GM19035 (cell line): ENCODE measurements around the gene CEP128.

ENCODE experiments used
- ATAC-seq: cut with Tn5 transposase; IDR thresholded peaks from one replicate; pipeline ENCODE4 v1.9.1; 2021; ENCODE audit not compliant: unreplicated experiment

Gene CEP128

DNA sequence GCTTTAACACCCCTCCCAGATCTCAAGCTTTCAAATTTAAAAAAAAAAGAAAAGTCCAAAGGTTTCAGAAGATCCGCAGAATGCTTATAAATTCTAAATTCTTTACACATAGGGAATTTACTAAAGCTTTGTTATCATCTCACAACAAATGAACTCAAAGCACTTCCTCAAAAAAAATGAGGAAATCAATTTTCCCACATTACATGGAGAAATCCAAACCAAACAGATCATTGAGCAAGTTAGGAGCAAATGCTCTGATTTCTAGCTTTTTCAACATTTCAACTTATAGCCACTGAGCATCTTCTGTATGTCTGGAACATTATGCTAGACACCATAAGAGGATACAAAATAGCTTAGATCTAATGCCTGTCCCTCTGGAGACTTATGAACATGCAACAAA lies 161.0 kb downstream of the CEP128 start:
- no peak for ATAC-seq

DNA sequence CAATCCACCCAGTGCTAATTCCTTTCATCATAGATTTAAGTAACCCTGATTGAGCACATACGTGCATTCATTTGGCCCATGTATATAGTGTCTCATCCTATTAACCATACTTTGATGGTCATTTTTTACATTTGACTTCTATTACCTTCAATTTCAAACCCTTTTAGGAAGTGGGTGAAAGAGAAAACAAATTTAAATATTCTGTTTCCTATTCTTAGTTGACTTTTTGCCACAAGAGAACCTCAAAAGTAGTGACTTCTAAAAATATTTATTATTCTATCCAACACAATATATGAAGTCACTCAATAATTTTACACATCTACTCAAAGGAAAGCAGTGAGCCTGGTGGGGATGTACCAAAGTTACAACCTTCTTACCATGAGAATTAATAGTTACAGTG lies 164.9 kb downstream of the CEP128 start:
- no peak for ATAC-seq

DNA sequence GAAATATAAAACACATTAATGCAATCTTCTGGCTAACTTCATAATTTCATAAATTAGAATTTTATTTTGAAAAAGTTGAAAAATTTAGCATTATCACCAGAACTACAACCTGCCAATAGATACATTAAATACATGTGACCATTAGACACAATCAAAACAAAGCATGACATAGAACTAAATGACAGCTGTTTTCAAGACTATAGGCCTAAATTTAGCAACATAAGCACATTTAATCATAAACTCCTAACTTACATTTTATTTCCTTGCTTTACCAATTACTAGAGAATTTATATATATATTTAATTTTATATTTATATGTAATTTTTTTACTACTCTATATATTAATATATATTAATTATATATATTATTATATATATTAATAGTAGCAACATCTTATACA lies 165.4 kb downstream of the CEP128 start:
- ATAC-seq: no peak

DNA sequence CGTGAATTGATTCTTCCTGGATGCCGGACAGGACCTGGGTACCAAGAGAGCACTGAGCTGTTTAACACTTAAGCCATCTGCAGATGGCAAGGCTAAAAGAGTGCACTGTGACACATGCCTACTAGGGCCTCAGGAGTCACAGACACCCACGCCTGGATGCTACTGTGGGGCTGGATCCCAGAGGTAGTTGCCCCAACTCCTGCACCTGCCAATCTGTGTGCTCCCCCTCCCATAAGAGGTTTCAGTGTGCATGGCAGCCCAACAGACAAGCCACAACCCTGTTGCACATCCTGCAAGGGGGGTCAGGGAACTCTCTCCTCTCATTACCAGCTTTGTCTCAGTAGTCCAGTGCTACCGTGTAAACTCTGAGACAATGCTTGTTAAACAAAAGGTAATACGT lies 169.0 kb downstream of the CEP128 start:
- ATAC-seq: no peak

- no peak for ATAC-seq
Measured at GRCh38 chr14:80771201-80771600, 170.3 kb downstream of the CEP128 start.

- ATAC-seq: no peak
Measured at GRCh38 chr14:80770114-80770908, 171.2 kb downstream of the CEP128 start.

DNA sequence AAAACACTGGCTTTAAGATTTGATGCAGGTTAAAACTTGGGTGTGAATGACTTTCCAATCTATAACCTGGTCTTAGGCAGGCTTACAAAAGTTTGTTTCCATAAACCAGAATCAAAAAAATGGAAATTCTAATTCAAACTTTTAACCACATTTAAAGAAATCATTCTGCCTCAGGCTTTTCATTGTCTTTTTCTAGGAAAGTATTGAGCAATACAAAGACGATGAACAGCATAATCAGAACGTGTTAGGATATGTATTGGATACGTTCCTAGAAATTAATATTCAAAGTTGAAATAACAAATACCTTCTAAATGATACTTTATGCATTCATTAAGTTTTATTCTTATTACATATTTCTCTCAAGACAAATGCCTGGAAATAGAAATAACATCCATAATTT lies 172.9 kb downstream of the CEP128 start:
- no peak for ATAC-seq

- no peak for ATAC-seq
Measured at GRCh38 chr14:80764921-80765507, 176.5 kb downstream of the CEP128 start.

- no peak for ATAC-seq
Measured at GRCh38 chr14:80764496-80764895, 177.0 kb downstream of the CEP128 start.

GRCh38 chr14:80762641-80763228 lies 178.8 kb downstream of the CEP128 start:
- ATAC-seq: no peak

- ATAC-seq: no peak
Measured at GRCh38 chr14:80754696-80755095, 186.8 kb downstream of the CEP128 start.

- ATAC-seq: no peak
Measured at GRCh38 chr14:80751285-80751684, 190.3 kb downstream of the CEP128 start.

DNA sequence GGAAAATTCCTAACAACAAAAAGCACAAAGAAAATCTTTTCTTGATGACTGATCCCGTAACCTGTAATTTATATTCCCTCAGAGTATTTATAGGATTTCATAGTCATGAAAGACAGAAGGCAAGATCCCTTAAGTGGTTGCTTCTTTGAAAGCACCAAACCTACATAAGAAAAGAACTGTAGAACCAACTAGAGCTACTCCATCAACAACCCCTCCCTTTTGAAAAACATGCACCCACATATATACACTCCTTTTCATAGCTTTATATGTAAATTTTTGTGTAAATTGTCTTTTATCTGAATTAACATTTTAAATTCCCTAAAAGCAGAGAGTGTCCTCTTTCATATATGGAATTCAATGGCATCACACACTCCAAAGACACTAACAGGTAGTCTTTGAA lies 215.3 kb downstream of the CEP128 start:
- ATAC-seq: no peak

- no peak for ATAC-seq
Measured at GRCh38 chr14:80718940-80719339, 222.6 kb downstream of the CEP128 start.

DNA sequence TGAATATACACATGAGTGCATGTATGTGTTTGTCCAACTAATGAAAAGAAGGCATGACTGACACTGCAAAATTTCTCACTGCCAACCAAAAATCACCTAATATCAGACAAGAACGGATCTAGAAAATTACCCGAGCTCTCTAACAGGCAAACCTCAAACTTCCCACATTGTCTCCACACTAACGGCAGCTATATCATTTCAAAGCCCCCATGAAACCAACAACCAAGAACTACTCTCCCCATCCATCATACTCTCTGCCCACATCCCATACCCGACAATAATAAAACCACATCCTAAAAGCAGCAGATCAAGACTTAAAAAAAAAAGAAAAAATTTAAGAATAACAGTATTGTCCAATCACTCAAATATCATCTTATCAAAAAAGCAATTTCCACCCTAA lies 227.1 kb downstream of the CEP128 start:
- ATAC-seq: no peak

GRCh38 chr14:80713076-80713850 lies 228.3 kb downstream of the CEP128 start:
- no peak for ATAC-seq

DNA sequence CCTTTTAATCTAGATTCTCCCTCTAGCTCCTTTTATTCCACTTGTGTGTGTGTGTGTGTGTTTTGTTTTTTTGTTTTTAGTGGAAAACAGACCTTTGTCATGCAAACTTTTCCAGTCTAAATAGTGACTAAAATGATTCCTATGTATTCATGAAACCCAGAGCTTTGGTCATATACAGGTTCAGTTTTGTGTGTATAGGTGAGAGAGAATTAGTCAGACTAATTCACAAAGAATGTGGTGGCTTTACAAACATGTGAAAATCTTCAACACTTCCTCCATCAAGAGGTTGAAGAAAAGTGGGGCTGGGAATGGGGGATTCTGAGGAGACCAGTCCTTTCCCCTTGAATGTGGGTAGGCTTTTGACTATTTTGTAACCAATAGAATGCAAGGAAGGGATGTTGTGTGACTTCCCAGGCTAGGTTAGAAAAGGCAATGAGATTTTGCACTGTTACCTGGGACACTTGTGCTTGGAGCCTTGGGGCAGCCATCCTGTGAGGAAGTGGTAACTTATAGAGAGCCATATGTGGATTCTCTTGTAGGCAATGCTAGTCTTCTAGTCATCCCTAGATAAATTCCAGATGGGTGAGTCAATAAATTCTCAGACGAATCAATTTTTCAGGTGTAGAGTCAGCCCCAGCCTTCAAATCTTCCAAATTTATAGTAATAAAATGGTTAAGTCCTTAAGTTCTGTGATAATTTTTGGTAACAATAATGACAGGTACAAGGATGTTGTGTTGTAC lies 236.1 kb downstream of the CEP128 start:
- ATAC-seq: no peak

DNA sequence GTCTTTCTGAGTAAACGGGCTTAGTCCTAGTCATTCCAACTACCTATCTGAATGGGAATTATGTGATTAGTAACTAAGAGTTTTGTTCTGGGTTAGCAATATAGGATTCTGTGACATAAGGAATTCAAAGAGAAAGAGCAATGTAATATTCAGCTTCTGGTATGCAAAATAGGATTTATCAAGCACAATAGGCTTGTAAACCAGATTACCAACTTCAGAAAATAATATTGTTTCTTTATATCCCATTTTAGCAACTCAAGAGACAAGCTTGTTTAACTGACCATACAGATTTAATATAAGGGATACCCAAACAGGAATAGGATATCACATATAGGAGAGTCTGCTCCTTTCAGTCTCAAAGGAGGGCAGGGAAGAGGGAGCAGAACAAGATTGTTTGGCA lies 240.9 kb downstream of the CEP128 start:
- ATAC-seq: no peak

GRCh38 chr14:80699861-80700260 lies 241.7 kb downstream of the CEP128 start:
- ATAC-seq: no peak

- ATAC-seq: no peak
Measured at GRCh38 chr14:80698974-80699373, 242.6 kb downstream of the CEP128 start.

GRCh38 chr14:80695869-80696268 lies 245.7 kb downstream of the CEP128 start:
- peak; percentile 83 for ATAC-seq
